H9 (cell line): ENCODE measurements around the gene CSMD2. TPM values are rescaled to one million over a fixed set of nuclear protein-coding genes. Genes with fewer than 3 reads are reported as not detected.

Experiments
- DNase-seq: peaks from one replicate; pipeline ENCODE4 v3.0.0-alpha.2; 2017
- H2AFZ ChIP-seq: one replicate; pipeline ENCODE4 v1.6.1; 2013; ENCODE audit warnings: mild to moderate bottlenecking, low read length, control low read depth, moderate library complexity
- H2AK5ac ChIP-seq: 2 replicates; pipeline ENCODE4 v1.6.1; 2013; ENCODE audit warnings: low read length, control low read depth, mixed read lengths; ENCODE audit not compliant: insufficient read length
- H2BK120ac ChIP-seq: one replicate; pipeline ENCODE4 v1.6.1; 2013; ENCODE audit warnings: low read depth, mild to moderate bottlenecking, low read length, control low read depth, inconsistent platforms; ENCODE audit not compliant: poor library complexity, severe bottlenecking
- H2BK12ac ChIP-seq: 2 replicates; pipeline ENCODE4 v1.6.1; 2013; ENCODE audit warnings: low read length, control low read depth, mixed read lengths, low read depth; ENCODE audit not compliant: insufficient read length
- H2BK15ac ChIP-seq: 2 replicates; pipeline ENCODE4 v1.6.1; 2013; ENCODE audit warnings: low read depth, low read length, control low read depth
- H2BK20ac ChIP-seq: one replicate; pipeline ENCODE4 v1.6.1; 2013; ENCODE audit warnings: low read depth, mild to moderate bottlenecking, low read length, control low read depth, inconsistent platforms; ENCODE audit not compliant: poor library complexity, severe bottlenecking
- H2BK5ac ChIP-seq: 2 replicates; pipeline ENCODE4 v1.6.1; 2013; ENCODE audit warnings: low read length, control low read depth, mixed read lengths; ENCODE audit not compliant: insufficient read length
- H3K14ac ChIP-seq: 2 replicates; pipeline ENCODE4 v1.6.1; 2013; ENCODE audit warnings: low read length, control low read depth; ENCODE audit not compliant: insufficient read depth
- H3K18ac ChIP-seq: 2 replicates; pipeline ENCODE4 v1.6.1; 2013; ENCODE audit warnings: low read depth, mild to moderate bottlenecking, mixed read lengths, low read length, control low read depth; ENCODE audit not compliant: insufficient read length
- H3K23ac ChIP-seq: 2 replicates; pipeline ENCODE4 v1.6.1; 2013; ENCODE audit warnings: low read length, control low read depth, mixed read lengths, low read depth; ENCODE audit not compliant: insufficient read length
- H3K23me2 ChIP-seq: 2 replicates; pipeline ENCODE4 v1.6.1; 2013; ENCODE audit warnings: low read depth, mild to moderate bottlenecking, mixed read lengths, low read length, control low read depth; ENCODE audit not compliant: insufficient read length, poor library complexity, severe bottlenecking
- H3K27ac ChIP-seq: 2 replicates; pipeline ENCODE4 v1.5.1; 2013; ENCODE audit warnings: low read length, control low read depth, mixed read lengths, low read depth; ENCODE audit not compliant: insufficient read length
- H3K27me3 ChIP-seq: 2 replicates; pipeline ENCODE4 v1.6.1; 2013; ENCODE audit warnings: low read length, control low read depth, inconsistent platforms; ENCODE audit not compliant: insufficient read depth
- H3K4ac ChIP-seq: 2 replicates; pipeline ENCODE4 v1.6.1; 2013; ENCODE audit warnings: low read depth, mild to moderate bottlenecking, control low read depth, inconsistent platforms, low read length, moderate library complexity
- H3K4me1 ChIP-seq: 2 replicates; pipeline ENCODE4 v1.6.1; 2013; ENCODE audit warnings: low read length, control low read depth, inconsistent platforms; ENCODE audit not compliant: insufficient read depth
- H3K4me2 ChIP-seq: 2 replicates; pipeline ENCODE4 v1.6.1; 2013; ENCODE audit warnings: low read length, control low read depth, mixed read lengths; ENCODE audit not compliant: insufficient read length, insufficient read depth
- H3K56ac ChIP-seq: 2 replicates; pipeline ENCODE4 v1.6.1; 2013; ENCODE audit warnings: low read depth, mild to moderate bottlenecking, mixed read lengths, low read length, control low read depth; ENCODE audit not compliant: insufficient read length
- H3K79me1 ChIP-seq: 2 replicates; pipeline ENCODE4 v1.6.1; 2013; ENCODE audit warnings: low read depth, mild to moderate bottlenecking, moderate library complexity, low read length, control low read depth, inconsistent platforms; ENCODE audit not compliant: insufficient read depth, poor library complexity, severe bottlenecking
- H3K79me2 ChIP-seq: 2 replicates; pipeline ENCODE4 v1.6.1; 2013; ENCODE audit warnings: low read length, control low read depth, inconsistent platforms; ENCODE audit not compliant: insufficient read depth
- H3K9ac ChIP-seq: 2 replicates; pipeline ENCODE4 v1.6.1; 2013; ENCODE audit warnings: low read length, control low read depth, mixed read lengths; ENCODE audit not compliant: insufficient read length; ENCODE audit errors: extremely low read depth
- H3K9me3 ChIP-seq: one replicate; pipeline ENCODE4 v1.6.1; 2013; ENCODE audit warnings: low read depth, low read length, inconsistent platforms; ENCODE audit not compliant: control insufficient read depth
- H3T11ph ChIP-seq: one replicate; pipeline ENCODE4 v1.6.1; 2013; ENCODE audit warnings: mild to moderate bottlenecking, low read length, control low read depth, inconsistent platforms
- H4K20me1 ChIP-seq: one replicate; pipeline ENCODE4 v1.6.1; 2013; ENCODE audit not compliant: control insufficient read depth, insufficient read length, insufficient read depth
- H4K5ac ChIP-seq: 2 replicates; pipeline ENCODE4 v1.6.1; 2013; ENCODE audit warnings: low read depth, mild to moderate bottlenecking, mixed read lengths, low read length, control low read depth; ENCODE audit not compliant: insufficient read length
- H4K8ac ChIP-seq: replicated peaks from 2 replicates; pipeline ENCODE4 v1.6.1; 2013; ENCODE audit warnings: low read length, control low read depth, mixed read lengths, low read depth; ENCODE audit not compliant: insufficient read length
- H4K91ac ChIP-seq: 2 replicates; pipeline ENCODE4 v1.6.1; 2013; ENCODE audit warnings: low read depth, mild to moderate bottlenecking, moderate library complexity, mixed read lengths, low read length, control low read depth; ENCODE audit not compliant: insufficient read length
- H3K27ac Mint-ChIP-seq, 3 experiments: 2 replicates in 2 of 3; 3 replicates in 1 of 3; pipeline ENCODE4 v1.8.0; 2020 to 2021; ENCODE audit warnings: mixed read lengths in 3 of 3, mild to moderate bottlenecking in 1 of 3, moderate library complexity in 1 of 3
- H3K27me3 Mint-ChIP-seq: 2 replicates; pipeline ENCODE4 v1.8.0; 2021; ENCODE audit warnings: low read depth, mild to moderate bottlenecking, moderate library complexity, mixed read lengths
- H3K36me3 Mint-ChIP-seq, 3 experiments: 2 replicates in 2 of 3; 3 replicates in 1 of 3; pipeline ENCODE4 v1.8.0; 2020 to 2021; ENCODE audit warnings: low read depth in 3 of 3, mixed read lengths in 3 of 3; ENCODE audit not compliant: insufficient read depth in 1 of 3
- H3K4me1 Mint-ChIP-seq, 2 experiments: 2 replicates each; pipeline ENCODE4 v1.8.0; 2020; ENCODE audit warnings: mixed read lengths in 2 of 2
- H3K4me3 Mint-ChIP-seq, 2 experiments: 2 replicates in 1 of 2; 3 replicates in 1 of 2; pipeline ENCODE4 v1.8.0; 2020 to 2021; ENCODE audit warnings: mild to moderate bottlenecking in 2 of 2, mixed read lengths in 2 of 2, moderate library complexity in 1 of 2
- H3K9me3 Mint-ChIP-seq, 2 experiments: 2 replicates in 1 of 2; 3 replicates in 1 of 2; pipeline ENCODE4 v1.8.0; 2020; ENCODE audit warnings: mild to moderate bottlenecking in 2 of 2, mixed read lengths in 2 of 2, moderate library complexity in 1 of 2
- WGBS: extraction: QIAGEN DNeasy Blood & Tissue Kit; methylation state at CpG from one replicate; pipeline ENCODE4 v1.1.7; 2013; ENCODE audit warnings: missing lambda C conversion rate, low lambda C conversion rate, mixed read lengths; ENCODE audit not compliant: insufficient read length; ENCODE audit errors: extremely low coverage; 5-methylcytosine and 5-hydroxymethylcytosine counted together
- total RNA-seq: library from RNA; stranded (reverse); gene quantifications from 2 replicates; pipeline ENCODE4 v1.2.1, GENCODE V29; 2021
- TF ChIP-seq, protein P1 (sequence below): fragments of 200-600 bp; sonication (generic); conservative IDR thresholded peaks from 3 replicates; pipeline ENCODE4 v1.8.0; 2021; ENCODE audit warnings: antibody characterized with exemption, mild to moderate bottlenecking

The CSMD2 gene
- total RNA-seq, 1 experiment from 2014 or later: 6.4 TPM

GRCh38 chr1:33905241-33905640 lies 259.8 kb downstream of the CSMD2 start:
- H3K79me2 ChIP-seq: no peaks in the 10 kb centered on the region
- TF ChIP-seq, protein P1, sequence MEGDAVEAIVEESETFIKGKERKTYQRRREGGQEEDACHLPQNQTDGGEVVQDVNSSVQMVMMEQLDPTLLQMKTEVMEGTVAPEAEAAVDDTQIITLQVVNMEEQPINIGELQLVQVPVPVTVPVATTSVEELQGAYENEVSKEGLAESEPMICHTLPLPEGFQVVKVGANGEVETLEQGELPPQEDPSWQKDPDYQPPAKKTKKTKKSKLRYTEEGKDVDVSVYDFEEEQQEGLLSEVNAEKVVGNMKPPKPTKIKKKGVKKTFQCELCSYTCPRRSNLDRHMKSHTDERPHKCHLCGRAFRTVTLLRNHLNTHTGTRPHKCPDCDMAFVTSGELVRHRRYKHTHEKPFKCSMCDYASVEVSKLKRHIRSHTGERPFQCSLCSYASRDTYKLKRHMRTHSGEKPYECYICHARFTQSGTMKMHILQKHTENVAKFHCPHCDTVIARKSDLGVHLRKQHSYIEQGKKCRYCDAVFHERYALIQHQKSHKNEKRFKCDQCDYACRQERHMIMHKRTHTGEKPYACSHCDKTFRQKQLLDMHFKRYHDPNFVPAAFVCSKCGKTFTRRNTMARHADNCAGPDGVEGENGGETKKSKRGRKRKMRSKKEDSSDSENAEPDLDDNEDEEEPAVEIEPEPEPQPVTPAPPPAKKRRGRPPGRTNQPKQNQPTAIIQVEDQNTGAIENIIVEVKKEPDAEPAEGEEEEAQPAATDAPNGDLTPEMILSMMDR: no peak
- Mint-ChIP-seq H3K36me3 (peaks cover 0 to 4% (median 3%) of the 10 kb centered on the region in 3 experiments; a peak in 3 of 7 replicates), H3K4me1 (no peaks in the 10 kb centered on the region), H3K27me3 (peaks cover 2% of the 10 kb centered on the region; the same call in 1 of the 2 replicates), H3K9me3 (peaks cover 0 to 3% of the 10 kb centered on the region in 2 experiments; a peak in 1 of 5 replicates), H3K27ac (no peak overlapping the region), H3K4me3 (no peak overlapping the region)
- no peak overlapping the region for H2BK120ac ChIP-seq
- H3T11ph ChIP-seq: no peak overlapping the region
- no peaks in the 10 kb centered on the region for H4K20me1 ChIP-seq
- no peak overlapping the region for H3K56ac ChIP-seq
- no peaks in the 10 kb centered on the region for H3K9me3 ChIP-seq
- no peak overlapping the region for H4K91ac ChIP-seq
- no peaks in the 10 kb centered on the region for H3K27me3 ChIP-seq
- no peak overlapping the region for H4K8ac ChIP-seq
- no peak overlapping the region for H3K14ac ChIP-seq
- no peak for DNase-seq
- no peak overlapping the region for H2BK15ac ChIP-seq
- no peak overlapping the region for H3K9ac ChIP-seq
- no peak overlapping the region for H3K4me2 ChIP-seq
- no peaks in the 10 kb centered on the region for H3K4me1 ChIP-seq
- no peak overlapping the region for H2AK5ac ChIP-seq
- H3K18ac ChIP-seq: no peak overlapping the region
- H2BK20ac ChIP-seq: no peak overlapping the region
- H3K27ac ChIP-seq: no peak overlapping the region
- no peak overlapping the region for H2BK5ac ChIP-seq
- H3K23ac ChIP-seq: no peak overlapping the region
- no peaks in the 10 kb centered on the region for H3K23me2 ChIP-seq
- no peaks in the 10 kb centered on the region for H3K79me1 ChIP-seq
- H3K4ac ChIP-seq: no peak overlapping the region
- no peak overlapping the region for H2AFZ ChIP-seq
- no peak overlapping the region for H4K5ac ChIP-seq
- WGBS: no CpG with 5 or more reads among the region's 3 CpGs
- no peak overlapping the region for H2BK12ac ChIP-seq
